Neural progenitor cell (in vitro differentiated cells): ENCODE data around the gene METRNL.

Experiments used
- EZH2 ChIP-seq: fragments of 200-600 bp; sonication (generic); IDR thresholded peaks from 2 replicates; pipeline ENCODE4 v1.6.1; 2017; ENCODE audit warnings: antibody characterized with exemption, mild to moderate bottlenecking, moderate library complexity
- EZH2phosphoT487 ChIP-seq: fragments of 200-600 bp; sonication (generic); IDR thresholded peaks from 2 replicates; pipeline ENCODE4 v1.6.1; 2017; ENCODE audit warnings: antibody characterized with exemption
- TF ChIP-seq, protein P1 (sequence below): fragments of 200-600 bp; sonication (generic); IDR thresholded peaks from 2 replicates; pipeline ENCODE4 v1.5.1; 2017; ENCODE audit warnings: antibody characterized with exemption, mild to moderate bottlenecking

DNA sequence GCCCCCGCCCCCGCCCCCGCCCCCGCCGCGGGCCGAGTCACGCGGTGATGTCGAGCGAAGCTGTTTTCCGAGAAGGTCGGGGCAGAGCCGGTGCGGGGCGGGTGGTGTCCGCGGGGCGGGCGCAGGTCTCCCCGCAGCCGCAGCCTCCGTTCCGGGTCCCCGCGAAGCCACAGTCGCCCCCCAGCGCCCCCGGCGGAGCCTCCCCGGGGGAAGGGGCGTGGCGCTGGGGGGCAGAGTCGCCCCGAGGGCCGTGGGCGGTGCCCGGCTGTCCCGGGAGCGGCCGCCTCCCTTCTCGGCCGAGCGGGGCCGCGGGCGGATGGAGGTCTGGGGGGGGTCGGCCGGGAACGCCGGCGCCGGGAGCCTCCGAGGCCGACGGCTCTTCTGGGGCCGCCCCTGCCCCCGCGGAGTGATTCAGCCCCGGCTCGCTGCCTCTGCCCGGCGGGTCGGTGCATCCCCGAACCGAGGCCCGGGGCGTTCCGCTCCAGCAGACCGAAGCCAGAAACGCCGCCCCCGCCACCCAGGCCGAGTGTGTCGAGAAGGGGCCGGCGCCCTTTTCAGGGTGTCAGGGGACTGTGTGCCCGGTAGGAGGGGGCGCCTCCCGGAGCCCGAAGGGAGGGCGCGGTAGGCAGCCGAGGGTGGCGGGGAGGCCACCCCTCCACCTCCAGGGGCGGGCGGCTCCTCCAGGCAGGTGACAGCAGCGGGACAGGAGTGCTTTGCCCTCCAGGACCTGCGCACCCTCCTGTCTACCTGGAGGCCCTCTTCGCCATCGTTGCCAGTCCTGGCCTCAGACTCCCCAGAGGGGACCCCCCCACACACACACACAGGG is 1.7 kb downstream of the METRNL start:
- TF ChIP-seq, protein P1, sequence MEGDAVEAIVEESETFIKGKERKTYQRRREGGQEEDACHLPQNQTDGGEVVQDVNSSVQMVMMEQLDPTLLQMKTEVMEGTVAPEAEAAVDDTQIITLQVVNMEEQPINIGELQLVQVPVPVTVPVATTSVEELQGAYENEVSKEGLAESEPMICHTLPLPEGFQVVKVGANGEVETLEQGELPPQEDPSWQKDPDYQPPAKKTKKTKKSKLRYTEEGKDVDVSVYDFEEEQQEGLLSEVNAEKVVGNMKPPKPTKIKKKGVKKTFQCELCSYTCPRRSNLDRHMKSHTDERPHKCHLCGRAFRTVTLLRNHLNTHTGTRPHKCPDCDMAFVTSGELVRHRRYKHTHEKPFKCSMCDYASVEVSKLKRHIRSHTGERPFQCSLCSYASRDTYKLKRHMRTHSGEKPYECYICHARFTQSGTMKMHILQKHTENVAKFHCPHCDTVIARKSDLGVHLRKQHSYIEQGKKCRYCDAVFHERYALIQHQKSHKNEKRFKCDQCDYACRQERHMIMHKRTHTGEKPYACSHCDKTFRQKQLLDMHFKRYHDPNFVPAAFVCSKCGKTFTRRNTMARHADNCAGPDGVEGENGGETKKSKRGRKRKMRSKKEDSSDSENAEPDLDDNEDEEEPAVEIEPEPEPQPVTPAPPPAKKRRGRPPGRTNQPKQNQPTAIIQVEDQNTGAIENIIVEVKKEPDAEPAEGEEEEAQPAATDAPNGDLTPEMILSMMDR: no peak
- TF ChIP-seq EZH2: peak; percentile 84
- TF ChIP-seq EZH2phosphoT487: peak; percentile 88
